Epithelial cell of proximal tubule (primary cell): Measurements from ENCODE around the gene TLE3. TPM values are rescaled to one million over a fixed set of nuclear protein-coding genes. Genes with fewer than 3 reads are reported as not detected.

Experiments used
- DNase-seq: peaks from one replicate; pipeline ENCODE4 v3.0.0-alpha.2; 2011; ENCODE audit warnings: low read depth
- H3K4me3 ChIP-seq: 2 replicates; pipeline ENCODE4 v1.5.1; 2011; ENCODE audit warnings: low read depth, mild to moderate bottlenecking, low read length
- CTCF ChIP-seq: conservative IDR thresholded peaks from 2 replicates; pipeline ENCODE4 v1.5.1; 2012; ENCODE audit warnings: low read depth, mild to moderate bottlenecking, low read length
- total RNA-seq: library from RNA; depleted of rRNA; stranded (reverse); fragments of >200 nt; gene quantifications from 2 replicates; pipeline ENCODE4 v1.2.3, GENCODE V29; 2015

Gene TLE3
- total RNA-seq, 1 donor from 2014 or later = 34.8 TPM

GRCh38 chr15:70094690-70095311, 2.9 kb downstream of the TLE3 start:
- no peak for TF ChIP-seq CTCF
- no peak for DNase-seq
- H3K4me3 ChIP-seq = peak overlapping the region; percentile 94

GRCh38 chr15:70093481-70094319, 4.0 kb downstream of the TLE3 start:
- H3K4me3 ChIP-seq = no peak overlapping the region
- no peak for TF ChIP-seq CTCF
- DNase-seq = no peak

GRCh38 chr15:70093070-70093469, 4.6 kb downstream of the TLE3 start:
- TF ChIP-seq CTCF = no peak
- DNase-seq = no peak
- no peak overlapping the region for H3K4me3 ChIP-seq

GRCh38 chr15:70092464-70093027, 5.2 kb downstream of the TLE3 start:
- H3K4me3 ChIP-seq = peak overlapping the region; percentile 3
- no peak for TF ChIP-seq CTCF
- DNase-seq = no peak

GRCh38 chr15:70091726-70092463, 5.8 kb downstream of the TLE3 start:
- no peak for DNase-seq
- TF ChIP-seq CTCF = no peak
- peak overlapping the region; percentile 3 for H3K4me3 ChIP-seq

- H3K4me3 ChIP-seq = no peak overlapping the region
- no peak for TF ChIP-seq CTCF
- no peak for DNase-seq
Observed at GRCh38 chr15:70090436-70091296, 7.1 kb downstream of the TLE3 start.
